Measurements from ENCODE around the gene RFX7. TPM values are rescaled to one million over a fixed set of nuclear protein-coding genes. Genes with fewer than 3 reads are reported as not detected.
"Not testable (repeated sequence)": the region's sequence is repeated elsewhere in the genome, so short reads cannot be mapped to it uniquely, and the experiment has no call there.

RFX7 gene
- 9.4 TPM for polyA plus RNA-seq (2012; ENCODE audit: missing spikeins)

DNA sequence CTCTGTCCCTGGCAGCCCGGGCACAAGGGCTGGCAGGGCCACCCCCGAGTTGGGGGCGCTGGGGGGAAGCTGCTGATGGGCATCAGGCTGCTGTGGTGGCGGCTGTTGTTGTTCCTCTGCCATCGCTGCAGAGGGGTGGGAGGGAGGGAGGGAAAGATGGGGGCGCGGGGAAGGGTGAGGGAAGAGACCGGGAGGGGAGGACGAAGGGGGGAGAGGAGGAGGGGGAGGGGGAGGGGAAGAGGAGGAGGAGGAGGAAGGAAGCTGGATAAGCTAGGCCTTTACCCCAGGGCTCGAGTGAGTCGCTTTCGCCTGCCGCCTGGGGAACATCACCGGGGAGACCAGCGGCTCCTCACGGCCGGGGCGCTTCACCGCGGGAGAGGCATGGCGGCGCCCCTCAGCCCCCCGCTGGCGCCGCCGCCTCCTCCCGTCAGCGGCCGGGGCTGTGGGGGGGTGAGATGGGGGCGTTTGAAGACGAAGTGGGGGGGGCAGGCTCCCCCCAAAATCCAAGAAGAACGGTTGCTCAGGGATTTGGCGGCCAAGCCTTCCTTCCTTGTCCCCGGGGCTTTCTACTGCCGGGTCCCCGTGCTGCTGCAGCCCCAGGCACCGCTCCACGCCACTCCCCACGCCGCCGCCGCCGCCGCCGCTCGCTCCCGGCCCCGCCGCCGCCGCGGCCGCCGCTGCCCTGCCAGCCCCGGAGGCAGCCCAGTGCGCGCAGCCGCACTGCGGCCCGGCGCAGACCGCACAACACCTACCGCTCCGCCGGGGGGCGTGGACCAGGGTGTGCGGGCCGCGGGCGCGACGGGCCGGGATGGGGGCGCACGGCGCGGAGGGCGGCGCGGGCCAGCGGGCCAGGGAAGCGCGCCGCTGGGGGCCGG, at the start of gene RFX7:
Gene RFX7, minus strand, starts transcription at position 717 of the 875 bp plus-strand sequence. Its CDS starts 594 bp downstream, at position 123.
- DNase-seq (ENCODE audit: insufficient read length) (peak; percentile 46), FAIRE-seq (peak; percentile 94)
- TF ChIP-seq POLR2AphosphoS5 (IDR thresholded peaks at IDR 0.05; ENCODE audit: low read depth, low read length) (0 out of 2 replicates have a peak, but pooled peaks have one; percentile 4), TAF1 (IDR thresholded peaks at IDR 0.05; ENCODE audit: borderline replicate concordance, low read depth, low read length) (no peak), POLR2A (IDR thresholded peaks at IDR 0.05; ENCODE audit: low read depth, low read length) (peak; percentile 47; the same call in 1 of the 2 replicates)

DNA sequence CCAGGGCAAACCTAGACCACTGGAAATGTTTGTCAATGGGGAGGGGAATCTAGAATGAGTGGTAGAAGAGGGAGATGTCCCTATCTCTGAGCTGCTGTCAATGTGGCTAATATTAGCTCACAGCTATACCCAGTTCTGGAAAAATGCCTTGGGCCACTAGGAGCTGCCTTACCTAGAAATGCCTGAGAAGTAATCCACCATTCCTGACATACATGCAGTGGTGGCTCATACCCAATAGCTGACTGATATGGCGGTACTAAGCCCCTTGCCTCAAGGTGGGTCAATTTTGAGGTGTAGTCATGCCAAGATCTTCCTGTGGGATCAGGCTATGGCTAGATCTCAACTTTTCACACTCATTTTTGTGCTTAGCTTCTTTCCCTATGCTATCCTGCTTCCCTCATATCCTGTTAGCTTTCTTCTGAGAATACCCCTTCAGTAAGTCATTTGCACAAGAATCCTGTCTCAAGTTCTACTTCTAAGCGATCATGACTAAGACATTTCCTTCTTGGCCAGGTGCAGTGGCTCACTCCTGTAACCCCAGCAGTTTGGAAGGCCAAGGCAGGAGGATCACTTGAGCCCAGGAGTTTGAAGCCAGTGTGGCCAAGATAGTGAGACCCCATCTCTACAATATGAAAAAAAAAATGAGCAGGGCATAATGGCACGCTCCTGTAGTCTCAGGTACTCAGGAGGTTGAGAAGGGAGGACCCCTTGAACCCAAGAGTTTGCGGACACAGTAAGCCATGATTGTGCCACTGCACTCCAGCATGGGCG, 49.1 kb upstream of the RFX7 start:
- no peak for TF ChIP-seq TAF1 (IDR thresholded peaks at IDR 0.05; ENCODE audit: borderline replicate concordance, low read depth, low read length)
- TF ChIP-seq POLR2A (IDR thresholded peaks at IDR 0.05; ENCODE audit: low read depth, low read length) = no peak

DNA sequence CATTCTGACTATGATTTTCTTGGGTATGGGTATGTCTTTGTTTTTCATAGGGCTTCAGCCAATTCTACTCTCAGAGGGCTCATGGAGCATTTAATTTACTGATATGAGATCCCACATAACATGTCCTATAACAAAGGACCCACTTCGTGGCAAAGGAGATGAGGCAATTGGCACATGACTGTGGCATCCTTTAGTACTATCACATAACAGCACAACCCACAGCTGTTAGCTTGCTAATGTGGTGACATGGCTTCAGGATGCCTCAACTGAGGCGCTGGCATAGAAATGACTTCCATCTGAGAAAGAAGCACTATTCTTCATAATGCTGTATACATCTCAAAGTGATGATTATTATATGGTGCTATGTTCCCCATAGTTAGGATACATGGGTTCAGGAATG, 48.1 kb upstream of the RFX7 start:
- FAIRE-seq = no peak
- no peak for DNase-seq (ENCODE audit: insufficient read length)
- TF ChIP-seq TAF1 (IDR thresholded peaks at IDR 0.05; ENCODE audit: borderline replicate concordance, low read depth, low read length) = no peak
- no peak for TF ChIP-seq POLR2A (IDR thresholded peaks at IDR 0.05; ENCODE audit: low read depth, low read length)
- TF ChIP-seq POLR2AphosphoS5 (IDR thresholded peaks at IDR 0.05; ENCODE audit: low read depth, low read length) = no peak

More for the DNA sequence above, 49.1 kb upstream of the RFX7 start:
- FAIRE-seq (no peak), DNase-seq (ENCODE audit: insufficient read length) (no peak)

DNA sequence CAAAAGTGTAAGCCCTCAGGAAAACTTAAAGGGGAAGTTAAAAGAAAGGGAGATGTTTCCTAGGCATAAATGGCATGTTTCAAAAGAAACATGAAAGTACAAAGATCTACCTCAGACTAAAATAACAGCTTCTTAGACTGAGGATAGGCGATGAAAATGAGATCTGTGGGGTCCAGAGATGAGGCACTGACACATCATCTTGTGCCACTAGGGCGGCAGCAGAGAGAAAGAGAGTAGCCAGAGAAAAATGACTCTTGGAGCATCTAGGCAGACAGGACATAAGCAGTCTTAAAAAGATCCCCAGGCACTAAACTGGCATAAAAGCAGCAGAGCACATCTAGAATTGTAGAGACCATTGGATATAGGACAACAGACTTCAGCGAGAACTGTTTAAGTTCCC, 42.5 kb upstream of the RFX7 start:
- TF ChIP-seq POLR2A (IDR thresholded peaks at IDR 0.05; ENCODE audit: low read depth, low read length) (no peak), TAF1 (IDR thresholded peaks at IDR 0.05; ENCODE audit: borderline replicate concordance, low read depth, low read length) (no peak), POLR2AphosphoS5 (IDR thresholded peaks at IDR 0.05; ENCODE audit: low read depth, low read length) (no peak)
- DNase-seq (ENCODE audit: insufficient read length) = no peak
- FAIRE-seq = no peak

DNA sequence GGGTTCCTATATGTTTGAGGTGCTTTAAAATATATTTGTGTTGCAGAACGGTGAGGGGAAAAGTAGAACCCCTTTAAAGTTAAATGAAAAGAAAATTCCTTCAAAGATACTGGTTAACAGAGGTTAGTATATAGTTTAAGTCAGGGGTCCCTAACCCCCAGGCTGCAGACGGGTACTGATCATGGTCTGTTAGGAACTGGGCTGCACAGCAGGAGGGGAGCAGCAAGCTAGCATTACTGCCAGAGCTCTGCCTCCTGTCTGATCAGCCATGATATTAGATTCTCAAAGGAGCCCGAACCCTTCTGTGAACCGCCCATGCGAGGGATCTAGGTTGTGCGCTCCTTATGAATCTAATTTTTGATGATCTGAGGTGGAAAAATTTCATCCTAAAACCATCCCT, 37.5 kb upstream of the RFX7 start:
- no peak for TF ChIP-seq TAF1 (IDR thresholded peaks at IDR 0.05; ENCODE audit: borderline replicate concordance, low read depth, low read length)
- TF ChIP-seq POLR2A (IDR thresholded peaks at IDR 0.05; ENCODE audit: low read depth, low read length) = no peak
- TF ChIP-seq POLR2AphosphoS5 (IDR thresholded peaks at IDR 0.05; ENCODE audit: low read depth, low read length) = no peak
- DNase-seq (ENCODE audit: insufficient read length) (no peak), FAIRE-seq (no peak)

DNA sequence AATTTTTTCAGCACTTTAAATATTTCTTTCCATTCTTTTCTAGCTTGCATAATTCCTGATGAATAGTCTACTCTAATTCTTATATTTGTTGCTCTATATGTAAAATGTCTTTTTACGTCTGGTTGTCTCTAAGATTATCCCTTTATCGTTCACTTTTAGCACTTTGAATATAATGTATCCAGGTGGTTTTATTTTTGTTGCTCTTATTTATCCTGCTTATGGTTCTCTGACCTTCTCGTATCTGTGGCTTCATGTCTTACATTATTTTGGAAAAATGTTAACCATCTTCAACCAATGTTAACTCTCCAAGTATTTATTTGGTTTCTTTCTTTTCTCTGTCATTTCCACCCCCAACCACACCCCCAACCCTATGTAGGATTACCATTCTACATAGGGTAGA, 30.0 kb upstream of the RFX7 start:
- DNase-seq (ENCODE audit: insufficient read length) (no peak), FAIRE-seq (no peak)
- TF ChIP-seq POLR2A (IDR thresholded peaks at IDR 0.05; ENCODE audit: low read depth, low read length) (no peak), TAF1 (IDR thresholded peaks at IDR 0.05; ENCODE audit: borderline replicate concordance, low read depth, low read length) (no peak), POLR2AphosphoS5 (IDR thresholded peaks at IDR 0.05; ENCODE audit: low read depth, low read length) (no peak)

DNA sequence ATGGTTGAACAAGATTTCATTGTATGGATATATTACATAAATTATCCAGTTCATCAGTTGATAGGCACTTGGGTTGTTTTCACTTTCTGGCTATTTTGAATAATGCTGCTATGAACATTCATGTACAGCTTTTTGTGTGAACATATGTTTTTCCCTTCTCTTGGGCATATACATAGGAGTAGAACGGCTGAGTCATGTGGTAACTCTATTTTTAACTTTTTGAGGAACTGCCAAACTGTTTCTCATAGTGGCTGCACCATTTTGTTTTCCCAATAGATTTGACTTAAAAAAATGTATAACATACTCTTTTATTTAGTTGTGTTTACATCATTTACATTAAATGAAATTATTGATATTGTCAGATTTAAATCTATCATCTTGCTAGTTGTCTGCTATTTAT, 28.8 kb upstream of the RFX7 start:
- no peak for DNase-seq (ENCODE audit: insufficient read length)
- no peak for FAIRE-seq
- TF ChIP-seq POLR2A (IDR thresholded peaks at IDR 0.05; ENCODE audit: low read depth, low read length) = no peak
- no peak for TF ChIP-seq TAF1 (IDR thresholded peaks at IDR 0.05; ENCODE audit: borderline replicate concordance, low read depth, low read length)
- TF ChIP-seq POLR2AphosphoS5 (IDR thresholded peaks at IDR 0.05; ENCODE audit: low read depth, low read length) = no peak

DNA sequence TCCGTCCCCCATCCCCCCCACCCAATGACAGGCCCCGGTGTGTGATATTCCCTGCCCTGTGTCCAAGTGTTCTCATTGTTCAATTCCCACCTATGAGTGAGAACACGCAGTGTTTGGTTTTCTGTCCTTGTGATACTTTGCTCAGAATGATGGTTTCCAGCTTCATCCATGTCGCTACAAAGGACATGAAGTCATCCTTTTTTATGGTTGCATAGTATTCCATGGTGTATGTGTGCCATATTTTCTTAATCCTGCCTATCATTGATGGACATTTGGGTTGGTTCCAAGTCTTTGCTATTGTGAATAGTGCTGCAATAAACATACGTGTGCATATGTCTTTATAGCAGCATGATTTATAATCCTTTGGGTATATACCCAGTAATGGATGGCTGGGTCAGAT, 22.8 kb upstream of the RFX7 start:
- not testable (repeated sequence) for FAIRE-seq; DNase-seq (ENCODE audit: insufficient read length)

DNA sequence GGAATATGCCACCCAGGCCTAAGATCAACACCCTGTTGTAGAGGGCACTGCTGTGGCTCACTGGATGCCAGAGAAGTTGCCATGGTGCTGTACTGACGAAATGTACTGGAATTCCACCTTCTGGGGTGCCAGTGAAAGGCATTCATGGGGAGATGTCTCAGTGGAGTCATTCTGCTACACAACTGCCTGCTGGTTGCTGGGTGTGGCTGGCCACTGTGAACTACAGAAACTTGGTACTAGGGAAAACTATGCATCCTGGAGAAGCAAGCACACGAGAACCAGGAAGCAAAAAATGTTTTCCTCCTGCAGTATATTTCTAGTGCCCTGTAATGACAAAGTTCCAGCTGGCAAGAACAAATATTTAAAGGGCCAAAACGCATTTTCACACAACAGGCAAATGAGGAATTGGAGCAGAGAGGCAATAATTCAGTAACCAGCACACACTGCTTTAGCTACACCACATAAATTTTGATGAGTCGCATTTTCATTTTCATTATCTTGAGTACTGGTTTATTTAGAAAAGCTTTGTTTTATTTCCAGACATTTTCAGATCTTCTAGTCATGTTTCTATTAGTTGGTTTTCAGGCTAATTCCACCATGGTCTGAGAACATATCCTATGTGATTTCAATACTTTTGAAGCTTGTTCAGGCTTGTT, 18.3 kb upstream of the RFX7 start:
- peak; percentile 58 for FAIRE-seq
- TF ChIP-seq TAF1 (IDR thresholded peaks at IDR 0.05; ENCODE audit: borderline replicate concordance, low read depth, low read length) = no peak
- no peak for TF ChIP-seq POLR2AphosphoS5 (IDR thresholded peaks at IDR 0.05; ENCODE audit: low read depth, low read length)
- no peak for TF ChIP-seq POLR2A (IDR thresholded peaks at IDR 0.05; ENCODE audit: low read depth, low read length)
- no peak for DNase-seq (ENCODE audit: insufficient read length)

DNA sequence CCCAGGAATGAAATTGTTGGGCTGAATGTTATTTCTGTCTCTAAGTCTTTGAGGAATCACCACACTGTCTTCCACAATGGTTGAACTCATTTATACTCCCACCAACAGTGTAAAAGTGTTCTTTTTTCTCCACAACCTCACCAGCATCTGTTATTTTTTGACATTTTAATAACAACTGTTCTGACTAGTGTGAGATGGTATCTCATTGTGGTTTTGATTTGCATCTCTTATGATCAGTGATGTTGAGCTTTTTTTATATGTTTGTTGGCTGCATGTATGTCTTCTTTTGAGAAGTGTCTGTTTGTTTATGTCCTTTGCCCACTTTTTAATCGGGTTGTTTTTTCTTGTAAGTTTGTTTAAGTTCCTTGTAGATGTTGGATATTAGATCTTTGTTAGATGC, 13.6 kb upstream of the RFX7 start:
- DNase-seq (ENCODE audit: insufficient read length); FAIRE-seq: not testable (repeated sequence)

DNA sequence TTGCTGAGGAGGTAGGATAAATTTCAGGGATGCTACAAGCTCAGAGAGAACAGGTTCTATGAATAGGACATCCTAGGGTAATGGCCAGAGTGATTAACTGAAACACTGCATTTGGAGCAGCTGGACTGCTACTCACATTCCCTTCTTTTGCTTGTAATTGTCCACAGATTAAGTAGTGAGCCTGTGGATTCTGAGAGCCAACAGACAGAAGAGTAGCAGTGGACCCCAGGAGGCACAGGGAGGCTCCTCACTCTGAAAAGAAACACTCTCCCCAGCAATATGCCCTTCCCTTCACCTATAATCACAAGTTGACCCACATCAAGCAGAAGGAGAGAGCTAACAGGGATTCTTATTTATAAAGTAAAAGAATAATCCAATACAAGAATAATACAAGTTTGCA, 10.6 kb upstream of the RFX7 start:
- no peak for DNase-seq (ENCODE audit: insufficient read length)
- TF ChIP-seq TAF1 (IDR thresholded peaks at IDR 0.05; ENCODE audit: borderline replicate concordance, low read depth, low read length) (no peak), POLR2AphosphoS5 (IDR thresholded peaks at IDR 0.05; ENCODE audit: low read depth, low read length) (no peak), POLR2A (IDR thresholded peaks at IDR 0.05; ENCODE audit: low read depth, low read length) (no peak)
- no peak for FAIRE-seq

Data from GM12892 (cell line).